Body of pancreas (tissue), 4 donors: ENCODE data around the gene HTT.

Source experiments
- CTCF ChIP-seq, 7 experiments: fragments of 450-650 bp in 4 of 7; fragments of 200-600 bp in 3 of 7; sonication (generic) in 3 of 7; IDR thresholded peaks; one replicate each; pipeline ENCODE4 v1.5.1; 2016 to 2019; ENCODE audit warnings: antibody characterized with exemption in 7 of 7
- POLR2A ChIP-seq, 3 donors: fragments of 450-650 bp; IDR thresholded peaks; one replicate each; pipeline ENCODE4 v1.6.1; 2016; ENCODE audit warnings: antibody characterized with exemption in 3 of 3, mild to moderate bottlenecking in 2 of 3

- TF ChIP-seq CTCF (IDR thresholded peaks at IDR 0.05) (no peak), POLR2A (IDR thresholded peaks at IDR 0.05) (no peak)
Measured at GRCh38 chr4:3197366-3198105, 123.1 kb downstream of the HTT start.
